ENCODE results near the gene IGF2R.

DNA sequence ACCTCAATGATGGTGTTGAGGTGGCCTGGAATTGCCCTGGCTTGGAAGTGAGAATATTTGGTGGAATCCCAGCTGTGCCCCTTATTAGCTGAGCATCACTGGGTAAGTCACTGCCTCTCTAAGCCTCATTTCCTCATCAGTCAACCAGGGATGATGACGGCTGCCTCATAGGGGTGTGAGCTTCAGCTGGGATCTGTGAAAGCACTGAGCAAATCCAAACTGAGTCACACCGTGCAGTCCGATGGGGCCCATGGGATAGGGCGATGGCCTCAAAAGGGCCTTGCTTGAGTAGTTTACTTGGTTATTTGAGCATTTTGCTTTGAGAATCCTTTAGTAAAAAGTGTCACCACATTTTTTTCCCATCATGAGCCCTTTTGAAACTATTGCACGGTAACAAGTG lies 153.9 kb downstream of the IGF2R start:
- no peak for TF ChIP-seq POLR2A (IDR thresholded peaks at IDR 0.05; ENCODE audit: low read depth, low read length)
- no peak for TF ChIP-seq POLR2AphosphoS5 (IDR thresholded peaks at IDR 0.05; ENCODE audit: low read depth, low read length)

Data from GM12892 (cell line).